GM23248 (cell line): Measurements from ENCODE around the gene GPT2.

Source experiments
- EZH2 ChIP-seq: fragments of 200-600 bp; sonication (generic); IDR thresholded peaks from 2 replicates; pipeline ENCODE4 v1.6.1; 2018; ENCODE audit warnings: antibody characterized with exemption, mild to moderate bottlenecking; ENCODE audit not compliant: insufficient read depth, poor library complexity, severe bottlenecking
- EZH2phosphoT487 ChIP-seq: fragments of 200-600 bp; sonication (generic); IDR thresholded peaks from 2 replicates; pipeline ENCODE4 v1.6.1; 2018; ENCODE audit warnings: antibody characterized with exemption, moderate library complexity, mild to moderate bottlenecking, low read depth; ENCODE audit not compliant: insufficient read depth

GRCh38 chr16:46976550-46976949, 92.4 kb downstream of the GPT2 start:
- TF ChIP-seq EZH2, result no peak
- no peak for TF ChIP-seq EZH2phosphoT487
